ENCODE measurements around the gene SERGEF. TPM values are rescaled to one million over a fixed set of nuclear protein-coding genes. Genes with fewer than 3 reads are reported as not detected.

Gene SERGEF
- total and polyA plus RNA-seq, 2 of the 4 experiments (the other 2 are of a cell fraction): 12.2 to 18.1 TPM

DNA sequence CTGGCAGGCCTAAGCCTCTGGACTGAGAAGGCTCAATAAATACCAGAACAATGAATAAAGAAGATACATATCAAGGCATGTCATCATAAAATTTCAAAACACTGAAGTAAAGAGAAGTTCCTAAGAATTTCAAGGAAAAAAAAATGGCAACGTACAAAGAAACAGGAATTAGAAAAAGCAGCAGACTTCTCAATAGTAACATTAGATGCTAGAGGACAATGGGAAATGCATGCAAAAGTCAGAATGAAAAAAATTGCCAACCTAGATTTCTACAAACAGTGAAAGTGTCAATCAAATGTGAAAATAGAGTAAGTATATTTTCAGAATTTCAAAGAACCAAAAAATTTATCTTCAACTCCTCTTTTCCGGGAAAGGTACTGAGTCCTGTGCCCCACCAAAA is 153.3 kb downstream of the SERGEF start:
- Histone ChIP-seq H3K14ac (replicated peaks; ENCODE audit: low read depth, low read length) (no peak overlapping the region), H2BK20ac (ENCODE audit: low read depth, low read length) (no peak overlapping the region), H3K4me3 (ENCODE audit: insufficient read depth, low read depth, low read length) (no peak overlapping the region), H3K4ac (ENCODE audit: low read depth, low read length) (no peak overlapping the region), H2AFZ (replicated peaks; ENCODE audit: low read length, poor library complexity) (no peak overlapping the region), H3K4me2 (ENCODE audit: low read depth, low read length) (no peak overlapping the region), H4K20me1 (ENCODE audit: insufficient read depth, low read length) (no peaks in the 10 kb centered on the region), H3K56ac (ENCODE audit: extremely low read depth, insufficient read depth, low read length) (no peak overlapping the region), H3K27me3 (ENCODE audit: control insufficient read depth, insufficient read depth, low read length) (no peaks in the 10 kb centered on the region), H2BK120ac (ENCODE audit: low read depth, low read length) (no peak overlapping the region), H3K27ac (ENCODE audit: insufficient read depth, low read length) (no peak overlapping the region), H2BK5ac (ENCODE audit: low read depth, low read length, poor library complexity, severe bottlenecking) (no peak overlapping the region), H3K36me3 (ENCODE audit: control insufficient read depth, insufficient read depth, low read length) (no peaks in the 10 kb centered on the region), H3K9me3 (ENCODE audit: control insufficient read depth, insufficient read depth, low read length) (no peaks in the 10 kb centered on the region), H2BK15ac (ENCODE audit: low read depth, low read length) (no peak overlapping the region), H3K9me1 (ENCODE audit: insufficient read depth, low read length) (peaks cover 2% of the 10 kb centered on the region; the same call in 1 of the 2 replicates), H2AK5ac (ENCODE audit: low read depth, low read length) (no peak overlapping the region), H3K9ac (ENCODE audit: low read depth, low read length) (no peak overlapping the region), H2AK9ac (replicated peaks; ENCODE audit: low read depth, low read length, poor library complexity) (no peak overlapping the region), H4K91ac (ENCODE audit: insufficient read depth, low read depth, low read length) (no peak overlapping the region), H4K5ac (ENCODE audit: low read depth, low read length) (no peak overlapping the region), H3K4me1 (ENCODE audit: control insufficient read depth, insufficient read depth, low read length) (no peaks in the 10 kb centered on the region), H3K23ac (ENCODE audit: low read depth, low read length) (no peak overlapping the region), H3K79me1 (ENCODE audit: low read depth in 1 of 2, low read length in 2 of 2) (no peaks in the 10 kb centered on the region), H3K18ac (ENCODE audit: low read depth, low read length) (no peak overlapping the region), H4K8ac (ENCODE audit: low read depth in 2 of 2, low read length in 2 of 2) (no peak overlapping the region)
- DNase-seq (no peak), ATAC-seq (ENCODE audit: low read depth) (no peak)
- BruUV-seq (replicated peaks): no TSS peak
- WGBS, 2 experiments (ENCODE audit: extremely low coverage in 2 of 2, insufficient read length in 1 of 2): no CpG with 5 or more reads among the region's 2 CpGs
- TF ChIP-seq CHD1 (IDR thresholded peaks at IDR 0.05; ENCODE audit: low read depth, low read length) (no peak), MXI1 (IDR thresholded peaks at IDR 0.05; ENCODE audit: borderline replicate concordance, low read depth, low read length) (no peak)
- CTCF ChIA-PET: no interaction called here
- intact Hi-C loops (cut with micrococcal nuclease): no loop called here
- dilution Hi-C loops (cut with HindIII; ENCODE audit: low sequenced_read_pairs, unreplicated experiment): no loop called here
- in situ Hi-C loops (cut with MboI; ENCODE audit: low sequenced_read_pairs): no loop called here
- POLR2A ChIA-PET (ENCODE audit: unreplicated experiment): no interaction called here

Data from IMR-90 (cell line).